NCI-H510A (cell line): ENCODE results near the gene LRRC18.

ENCODE experiments used
- DNase-seq: peaks from one replicate; lab custom pipeline; 2025; lab: John Stamatoyannopoulos, UW

LRRC18 gene

GRCh38 chr10:48946332-48946731 lies 6.7 kb upstream of the LRRC18 start:
- DNase-seq, result no peak

GRCh38 chr10:48945441-48946130 lies 5.9 kb upstream of the LRRC18 start:
- peak; percentile 12 for DNase-seq

GRCh38 chr10:48944171-48944570 lies 4.5 kb upstream of the LRRC18 start:
- DNase-seq, result no peak

GRCh38 chr10:48943096-48943495 lies 3.5 kb upstream of the LRRC18 start:
- no peak for DNase-seq

- DNase-seq, result no peak
Observed at GRCh38 chr10:48941427-48942075, 1.9 kb upstream of the LRRC18 start.

- DNase-seq, result no peak
Observed at GRCh38 chr10:48940958-48941357, 1.3 kb upstream of the LRRC18 start.

- no peak for DNase-seq
Observed at GRCh38 chr10:48940372-48940771, 732 bp upstream of the LRRC18 start.

GRCh38 chr10:48938990-48939536 lies 577 bp downstream of the LRRC18 start:
- DNase-seq, result no peak

GRCh38 chr10:48938281-48938680 lies 1.4 kb downstream of the LRRC18 start:
- DNase-seq, result no peak

GRCh38 chr10:48937796-48938195 lies 1.8 kb downstream of the LRRC18 start:
- DNase-seq, result no peak

- no peak for DNase-seq
Observed at GRCh38 chr10:48935577-48935976, 4.1 kb downstream of the LRRC18 start.

GRCh38 chr10:48934672-48935501 lies 4.8 kb downstream of the LRRC18 start:
- no peak for DNase-seq

- no peak for DNase-seq
Observed at GRCh38 chr10:48932831-48933664, 6.6 kb downstream of the LRRC18 start.

GRCh38 chr10:48931188-48931587 lies 8.5 kb downstream of the LRRC18 start:
- DNase-seq, result no peak

- DNase-seq, result no peak
Observed at GRCh38 chr10:48929413-48929990, 10.1 kb downstream of the LRRC18 start.

GRCh38 chr10:48926764-48927540 lies 12.7 kb downstream of the LRRC18 start:
- peak; percentile 9 for DNase-seq

- no peak for DNase-seq
Observed at GRCh38 chr10:48926255-48926654, 13.4 kb downstream of the LRRC18 start.

- DNase-seq, result no peak
Observed at GRCh38 chr10:48924988-48925387, 14.7 kb downstream of the LRRC18 start.

GRCh38 chr10:48923748-48924147 lies 15.9 kb downstream of the LRRC18 start:
- no peak for DNase-seq

- no peak for DNase-seq
Observed at GRCh38 chr10:48913674-48914073, 26.0 kb downstream of the LRRC18 start.

- DNase-seq, result no peak
Observed at GRCh38 chr10:48910548-48910947, 29.1 kb downstream of the LRRC18 start.
